GM12891 (cell line): ENCODE results near the gene TGFBI.

ENCODE experiments used
- PAX5 ChIP-seq: IDR thresholded peaks from 2 replicates; pipeline ENCODE4 v1.6.1; 2011; ENCODE audit warnings: low read length, moderate library complexity, mild to moderate bottlenecking; ENCODE audit not compliant: insufficient read depth, severe bottlenecking
- POLR2A ChIP-seq: IDR thresholded peaks from 2 replicates; pipeline ENCODE4 v1.6.1; 2011; ENCODE audit warnings: low read depth, low read length, control low read depth
- POLR2AphosphoS5 ChIP-seq: IDR thresholded peaks from 2 replicates; pipeline ENCODE4 v1.6.1; 2011; ENCODE audit warnings: low read depth, low read length, control low read depth
- POU2F2 ChIP-seq: IDR thresholded peaks from 2 replicates; pipeline ENCODE4 v1.6.1; 2011; ENCODE audit warnings: low read depth, mild to moderate bottlenecking, control low read depth, low read length, moderate library complexity
- SPI1 ChIP-seq: IDR thresholded peaks from 2 replicates; pipeline ENCODE4 v1.6.1; 2011; ENCODE audit warnings: low read depth, low read length, control low read depth
- TAF1 ChIP-seq: IDR thresholded peaks from 2 replicates; pipeline ENCODE4 v1.6.1; 2011; ENCODE audit warnings: low read depth, low read length, control low read depth

DNA sequence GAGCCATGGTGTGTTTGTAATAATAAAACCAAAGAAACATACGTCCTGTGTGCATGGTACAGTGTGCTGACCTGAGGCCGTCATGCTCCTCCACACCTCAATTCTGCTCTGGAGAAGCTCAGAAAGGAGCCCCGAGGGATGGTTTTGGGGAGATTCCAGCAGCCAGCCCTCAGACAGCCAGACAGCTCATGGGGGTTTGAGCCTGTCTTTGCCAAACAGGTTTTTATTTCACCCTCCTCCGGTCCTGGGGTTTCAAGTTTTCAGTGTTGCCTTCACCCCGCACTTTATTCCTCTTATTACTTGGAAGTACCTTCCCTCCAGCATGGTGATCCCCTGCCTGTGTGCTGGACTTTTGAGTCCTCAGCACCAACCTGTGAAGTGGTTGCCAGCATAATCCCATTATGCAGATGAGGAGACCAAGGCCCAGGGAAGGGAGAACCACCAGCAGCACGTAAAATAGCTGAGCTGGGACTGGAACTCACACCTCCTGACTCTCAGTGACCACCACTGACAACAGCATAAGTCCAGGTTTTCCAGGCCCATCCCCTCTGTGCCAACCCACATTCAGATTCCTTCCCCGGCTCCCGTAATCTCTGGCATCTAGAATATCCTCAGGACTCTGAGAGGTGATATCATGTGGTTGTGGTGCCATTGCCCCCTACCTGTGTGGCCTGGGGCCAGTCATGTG, 35.1 kb downstream of the TGFBI start:
- TF ChIP-seq POLR2AphosphoS5 = no peak
- TF ChIP-seq TAF1 = no peak
- TF ChIP-seq SPI1 = no peak
- no peak for TF ChIP-seq PAX5
- no peak for TF ChIP-seq POU2F2
- no peak for TF ChIP-seq POLR2A
